Psoas muscle (tissue), 8 donors: ENCODE results near the gene RPL22. TPM values are rescaled to one million over a fixed set of nuclear protein-coding genes. Genes with fewer than 3 reads are reported as not detected.
A peak's percentile ranks its signal among the peaks of the same experiment; 100 is the strongest.

Source experiments
- ATAC-seq, 4 donors: fragments of 200-7000 bp; cut with Tn5 transposase; one replicate each; pipeline ENCODE4 v1.9.1; 2020; ENCODE audit warnings: moderate library complexity in 3 of 4, mild to moderate bottlenecking in 2 of 4
- DNase-seq, 2 donors: peaks; one replicate each; pipeline ENCODE4 v3.0.0-alpha.2; 2020
- H3K27ac ChIP-seq: fragments of 200-600 bp; one replicate; pipeline ENCODE4 v1.8.0; 2022
- H3K27me3 ChIP-seq, 3 donors: fragments of 200-600 bp in 1 of 3; one replicate each; pipeline versions ENCODE4 v1.6.1 to v1.8.0; 2013 to 2022; ENCODE audit warnings: low read length in 2 of 3, mild to moderate bottlenecking in 2 of 3, moderate library complexity in 1 of 3; ENCODE audit not compliant: insufficient read depth in 3 of 3
- H3K36me3 ChIP-seq, 2 donors: fragments of 200-600 bp in 1 of 2; one replicate each; pipeline versions ENCODE4 v1.6.1 to v1.8.0; 2013 to 2022; ENCODE audit warnings: low read depth in 1 of 2, mild to moderate bottlenecking in 1 of 2, moderate library complexity in 1 of 2; ENCODE audit not compliant: insufficient read depth in 1 of 2
- H3K4me1 ChIP-seq: fragments of 200-600 bp; one replicate; pipeline ENCODE4 v1.8.0; 2022
- H3K4me3 ChIP-seq: fragments of 200-600 bp; one replicate; pipeline ENCODE4 v1.8.0; 2022; ENCODE audit warnings: mild to moderate bottlenecking
- H3K9me3 ChIP-seq: fragments of 200-600 bp; one replicate; pipeline ENCODE4 v1.8.0; 2022
- WGBS, 3 donors: extraction: QIAGEN DNeasy Blood & Tissue Kit; methylation state at CpG; one replicate each; pipeline versions ENCODE4 v1.1.6 to v1.1.7; 2013; 5-methylcytosine and 5-hydroxymethylcytosine counted together
- intact Hi-C, 2 donors: fragments of 100-400 bp; cut with DNase I; formaldehyde crosslinking; loops; one replicate each; pipeline versions ENCODE4 v1.11.0 to v1.14.2; 2022
- polyA plus RNA-seq, 3 donors: library from polyadenylated mRNA; stranded (reverse); fragments of 200-250 nt; gene quantifications; one replicate each; pipeline ENCODE4 v1.2.3, GENCODE V29; 2013
- total RNA-seq, 4 donors: library from RNA; stranded (reverse); fragmentation: NEBNext Ultra II Directional in 2 of 4; extraction: Animal tissue kit (Norgen Biotek cat#: 25700) in 2 of 4; gene quantifications; one replicate each; pipeline versions ENCODE4 v1.2.1 to v1.2.4, GENCODE V29; 2021 to 2023
- TF ChIP-seq, protein P1 (sequence below): fragments of 200-600 bp; IDR thresholded peaks from one replicate; pipeline ENCODE4 v1.8.0; 2022; ENCODE audit warnings: antibody characterized with exemption
- donor health status: healthy with polysubstance abuse.
- donor health status: DM: no; HTN: no; CAD: no; lungs with moderate emphysema.
- donor health status: Bipolar disorder and iron deficiency.
- donor health status: healthy.
- donor health status: DM: yes; HTN: yes; CAD: no.
- donor health status: DM: no; HTN: no; CAD: no.
- donor health status: DM: no; HTN: no; CAD: no.
- donor health status: DM: yes; HTN: yes; CAD: no.

The RPL22 gene
- total and polyA plus RNA-seq, 7 donors, result 285 to 417 (median 313) TPM

GRCh38 chr1:6181347-6181770, 18.0 kb downstream of the RPL22 start:
- ATAC-seq (peak in 1 of 4 donors; percentile 27), DNase-seq (no peak)
- Histone ChIP-seq H3K9me3 (no peaks in the 10 kb centered on the region), H3K4me1 (peaks cover 13% of the 10 kb centered on the region), H3K27ac (no peak overlapping the region), H3K27me3 (peaks cover 0 to 57% (median 22%) of the 10 kb centered on the region in 3 donors), H3K4me3 (no peak overlapping the region), H3K36me3 (peaks cover 0 to 17% of the 10 kb centered on the region in 2 donors)
- TF ChIP-seq, protein P1, sequence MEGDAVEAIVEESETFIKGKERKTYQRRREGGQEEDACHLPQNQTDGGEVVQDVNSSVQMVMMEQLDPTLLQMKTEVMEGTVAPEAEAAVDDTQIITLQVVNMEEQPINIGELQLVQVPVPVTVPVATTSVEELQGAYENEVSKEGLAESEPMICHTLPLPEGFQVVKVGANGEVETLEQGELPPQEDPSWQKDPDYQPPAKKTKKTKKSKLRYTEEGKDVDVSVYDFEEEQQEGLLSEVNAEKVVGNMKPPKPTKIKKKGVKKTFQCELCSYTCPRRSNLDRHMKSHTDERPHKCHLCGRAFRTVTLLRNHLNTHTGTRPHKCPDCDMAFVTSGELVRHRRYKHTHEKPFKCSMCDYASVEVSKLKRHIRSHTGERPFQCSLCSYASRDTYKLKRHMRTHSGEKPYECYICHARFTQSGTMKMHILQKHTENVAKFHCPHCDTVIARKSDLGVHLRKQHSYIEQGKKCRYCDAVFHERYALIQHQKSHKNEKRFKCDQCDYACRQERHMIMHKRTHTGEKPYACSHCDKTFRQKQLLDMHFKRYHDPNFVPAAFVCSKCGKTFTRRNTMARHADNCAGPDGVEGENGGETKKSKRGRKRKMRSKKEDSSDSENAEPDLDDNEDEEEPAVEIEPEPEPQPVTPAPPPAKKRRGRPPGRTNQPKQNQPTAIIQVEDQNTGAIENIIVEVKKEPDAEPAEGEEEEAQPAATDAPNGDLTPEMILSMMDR, result no peak
- 6 to 11% (median 9%) methylated on average over 10 of the region's 10 CpGs for WGBS, 3 donors
- intact Hi-C loops, result no loop called here

- H3K27me3 ChIP-seq, result peaks cover 0 to 61% (median 22%) of the 10 kb centered on the region in 3 donors
- peaks cover 0 to 13% of the 10 kb centered on the region in 2 donors for H3K36me3 ChIP-seq
- 2 to 4% (median 3%) methylated on average over 26 to 36 of the region's 36 CpGs for WGBS, 3 donors
- peaks cover 13% of the 10 kb centered on the region for H3K4me1 ChIP-seq
- no peak overlapping the region for H3K27ac ChIP-seq
- no peak overlapping the region for H3K4me3 ChIP-seq
- H3K9me3 ChIP-seq, result no peaks in the 10 kb centered on the region
- TF ChIP-seq, protein P1, result no peak
- intact Hi-C loops, result no loop called here
- ATAC-seq (no peak), DNase-seq (no peak)
Observed at GRCh38 chr1:6180707-6181311, 18.6 kb downstream of the RPL22 start.

GRCh38 chr1:6180268-6180706, 19.1 kb downstream of the RPL22 start, which contains the start of gene CHD5:
Gene CHD5 (minus strand): TSS chr1:6180321. CDS start chr1:6180023, 298 bp downstream.
- peaks cover 0 to 8% of the 10 kb centered on the region in 2 donors for H3K36me3 ChIP-seq
- no peak within 1 kb of the TSS for H3K27ac ChIP-seq
- no peak for ATAC-seq
- peaks cover 13% of the 10 kb centered on the region for H3K4me1 ChIP-seq
- H3K9me3 ChIP-seq, result no peaks in the 10 kb centered on the region
- peak within 1 kb of the TSS; percentile 38 for H3K4me3 ChIP-seq
- no peak for DNase-seq
- TF ChIP-seq, protein P1, result no peak
- H3K27me3 ChIP-seq, result peaks cover 0 to 64% (median 22%) of the 10 kb centered on the region in 3 donors
- intact Hi-C loops, result no loop called here
- 0 to 1% (median 0%) methylated on average over 31 to 57 of the region's 57 CpGs for WGBS, 3 donors

DNA sequence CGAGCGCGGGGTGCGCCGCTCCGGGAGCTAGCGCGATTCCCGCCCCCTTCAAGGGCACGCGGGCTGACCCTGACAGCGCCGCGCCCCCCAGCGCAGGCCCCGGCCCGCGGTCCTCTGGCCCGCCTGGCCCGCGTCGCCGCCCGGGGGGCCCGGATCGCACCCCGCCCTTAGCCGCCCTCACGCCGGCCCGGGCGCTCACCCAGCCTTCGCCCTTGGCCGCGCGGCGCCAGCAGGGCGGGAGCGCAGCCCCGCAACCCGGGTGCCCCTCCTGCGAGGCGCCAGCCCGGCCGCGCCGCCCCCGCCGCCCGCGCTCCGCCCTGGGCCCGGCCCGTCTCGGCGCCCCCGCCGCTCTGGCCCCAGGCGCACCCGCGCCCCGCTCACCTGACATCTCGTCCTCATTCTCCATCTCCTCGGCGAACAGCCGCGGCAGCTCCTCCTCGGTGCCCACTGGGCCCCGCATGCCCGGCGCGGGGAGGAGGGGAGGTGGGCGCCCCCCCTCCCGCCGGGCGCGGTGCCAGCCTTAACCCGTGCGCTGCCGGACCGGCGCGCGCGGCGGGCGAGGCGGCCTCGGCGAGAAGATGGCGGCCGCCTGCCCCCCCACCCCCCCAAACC, 19.7 kb downstream of the RPL22 start:
- 0 to 2% (median 0%) methylated on average over 6 to 89 of the region's 92 CpGs for WGBS, 3 donors
- H3K36me3 ChIP-seq, result peaks cover 0 to 5% of the 10 kb centered on the region in 2 donors
- TF ChIP-seq, protein P1, result no peak
- peak overlapping the region; percentile 38 for H3K4me3 ChIP-seq
- peaks cover 0 to 64% (median 22%) of the 10 kb centered on the region in 3 donors for H3K27me3 ChIP-seq
- H3K27ac ChIP-seq, result no peak overlapping the region
- no peaks in the 10 kb centered on the region for H3K9me3 ChIP-seq
- no peak for ATAC-seq
- peaks cover 13% of the 10 kb centered on the region for H3K4me1 ChIP-seq
- intact Hi-C loops, result loop anchor here in 1 of 2 donors (10.0 kb wide), 1 partner anchor 135 kb away; the partner anchor contains the start of gene KCNAB2
- DNase-seq, result no peak
